Fibroblast of lung (primary cell): ENCODE data around the gene BMPR1B. TPM values are rescaled to one million over a fixed set of nuclear protein-coding genes. Genes with fewer than 3 reads are reported as not detected.

Source experiments
- DNase-seq, 2 donors: peaks; one replicate each; pipeline versions ENCODE4 v3.0.0 to v3.0.0-alpha.2; 2010; ENCODE audit warnings: low read depth in 2 of 2
- H2AFZ ChIP-seq: 2 replicates; pipeline ENCODE4 v1.5.1; 2012; ENCODE audit warnings: low read length, control low read depth, inconsistent platforms
- H3K27ac ChIP-seq: 2 replicates; pipeline ENCODE4 v1.5.1; 2011; ENCODE audit warnings: low read length, control low read depth; ENCODE audit not compliant: insufficient read depth
- H3K27me3 ChIP-seq: 2 replicates; pipeline ENCODE4 v1.5.1; 2011; ENCODE audit warnings: mild to moderate bottlenecking, low read length; ENCODE audit not compliant: control insufficient read depth, insufficient read depth
- H3K36me3 ChIP-seq: 2 replicates; pipeline ENCODE4 v1.5.1; 2011; ENCODE audit warnings: low read length; ENCODE audit not compliant: control insufficient read depth, insufficient read depth
- H3K4me1 ChIP-seq: 2 replicates; pipeline ENCODE4 v1.5.1; 2011; ENCODE audit warnings: low read length; ENCODE audit not compliant: control insufficient read depth, insufficient read depth; ENCODE audit errors: extremely low read depth
- H3K4me2 ChIP-seq: 2 replicates; pipeline ENCODE4 v1.5.1; 2011; ENCODE audit warnings: low read length, control low read depth; ENCODE audit not compliant: insufficient read depth; ENCODE audit errors: extremely low read depth
- H3K4me3 ChIP-seq, 4 experiments: fragments of 200-600 bp in 1 of 4; sonication (generic) in 1 of 4; replicated peaks in 1 of 4; 2 replicates each; pipeline ENCODE4 v1.5.1; 2011 to 2016; ENCODE audit warnings: low read length in 4 of 4, low read depth in 3 of 4, mild to moderate bottlenecking in 3 of 4, control low read depth in 2 of 4, inconsistent platforms in 1 of 4, mixed read lengths in 1 of 4; ENCODE audit not compliant: insufficient read depth in 1 of 4; ENCODE audit errors: control extremely low read depth in 1 of 4
- H3K79me2 ChIP-seq: 2 replicates; pipeline ENCODE4 v1.5.1; 2012; ENCODE audit warnings: mild to moderate bottlenecking, low read length, inconsistent platforms; ENCODE audit not compliant: control insufficient read depth, insufficient read depth
- H3K9ac ChIP-seq: 2 replicates; pipeline ENCODE4 v1.5.1; 2011; ENCODE audit warnings: mild to moderate bottlenecking, low read length, control low read depth; ENCODE audit not compliant: insufficient read depth
- H3K9me3 ChIP-seq: 2 replicates; pipeline ENCODE4 v1.5.1; 2012; ENCODE audit warnings: low read depth, low read length; ENCODE audit not compliant: control insufficient read depth, insufficient read depth
- H4K20me1 ChIP-seq: 2 replicates; pipeline ENCODE4 v1.5.1; 2011; ENCODE audit warnings: low read length; ENCODE audit not compliant: control insufficient read depth, insufficient read depth; ENCODE audit errors: extremely low read depth
- EZH2 ChIP-seq: IDR thresholded peaks from 2 replicates; pipeline ENCODE4 v1.5.1; 2012; ENCODE audit warnings: low read length, control low read depth, mild to moderate bottlenecking; ENCODE audit errors: missing control alignments
- polyA plus RNA-seq, 2 donors: library from polyadenylated mRNA; depleted of rRNA in 1 of 2; stranded (reverse) in 1 of 2; unstranded in 1 of 2; fragments of >200 nt; gene quantifications; 2 replicates each; pipeline ENCODE4 v1.2.1, GENCODE V29; 2011 to 2012; ENCODE audit warnings: missing spikeins in 1 of 2
- total RNA-seq: library from RNA; depleted of rRNA; stranded (reverse); fragments of >200 nt; gene quantifications from 2 replicates; pipeline ENCODE4 v1.2.1, GENCODE V29; 2014
- TF ChIP-seq, protein P1 (sequence below), 2 donors: IDR thresholded peaks in 1 of 2; conservative IDR thresholded peaks in 1 of 2; 1 replicate in 1 of 2; 2 replicates in 1 of 2; pipeline ENCODE4 v1.5.1; 2011 to 2012; ENCODE audit warnings: low read length in 2 of 2, control low read depth in 1 of 2, inconsistent platforms in 1 of 2, low read depth in 1 of 2, mild to moderate bottlenecking in 1 of 2

BMPR1B gene
- total and polyA plus RNA-seq, 2 donors (not counting 1 experiment from before 2014, with no cell fraction given) = 0.17 to 0.45 TPM

- Histone ChIP-seq H3K36me3 (no peaks in the 10 kb centered on the region), H3K9me3 (no peaks in the 10 kb centered on the region), H3K4me3 (no peak overlapping the region), H3K27ac (no peak overlapping the region), H3K79me2 (no peaks in the 10 kb centered on the region), H3K9ac (no peak overlapping the region), H2AFZ (no peak overlapping the region), H3K4me2 (no peak overlapping the region), H3K4me1 (no peaks in the 10 kb centered on the region), H4K20me1 (no peaks in the 10 kb centered on the region), H3K27me3 (no peaks in the 10 kb centered on the region)
- peak in 1 of 2 donors; percentile 78 for DNase-seq
- TF ChIP-seq EZH2 = no peak
- TF ChIP-seq, protein P1, sequence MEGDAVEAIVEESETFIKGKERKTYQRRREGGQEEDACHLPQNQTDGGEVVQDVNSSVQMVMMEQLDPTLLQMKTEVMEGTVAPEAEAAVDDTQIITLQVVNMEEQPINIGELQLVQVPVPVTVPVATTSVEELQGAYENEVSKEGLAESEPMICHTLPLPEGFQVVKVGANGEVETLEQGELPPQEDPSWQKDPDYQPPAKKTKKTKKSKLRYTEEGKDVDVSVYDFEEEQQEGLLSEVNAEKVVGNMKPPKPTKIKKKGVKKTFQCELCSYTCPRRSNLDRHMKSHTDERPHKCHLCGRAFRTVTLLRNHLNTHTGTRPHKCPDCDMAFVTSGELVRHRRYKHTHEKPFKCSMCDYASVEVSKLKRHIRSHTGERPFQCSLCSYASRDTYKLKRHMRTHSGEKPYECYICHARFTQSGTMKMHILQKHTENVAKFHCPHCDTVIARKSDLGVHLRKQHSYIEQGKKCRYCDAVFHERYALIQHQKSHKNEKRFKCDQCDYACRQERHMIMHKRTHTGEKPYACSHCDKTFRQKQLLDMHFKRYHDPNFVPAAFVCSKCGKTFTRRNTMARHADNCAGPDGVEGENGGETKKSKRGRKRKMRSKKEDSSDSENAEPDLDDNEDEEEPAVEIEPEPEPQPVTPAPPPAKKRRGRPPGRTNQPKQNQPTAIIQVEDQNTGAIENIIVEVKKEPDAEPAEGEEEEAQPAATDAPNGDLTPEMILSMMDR (conservative IDR thresholded peaks at IDR 0.05 in 1 of 2, IDR thresholded peaks at IDR 0.05 in 1 of 2; ENCODE audit: low read depth in 1 of 2, low read length in 2 of 2) = no peak
Observed at GRCh38 chr4:95106408-95106928, 348.7 kb downstream of the BMPR1B start.

GRCh38 chr4:95107004-95107403 lies 349.2 kb downstream of the BMPR1B start:
- H3K27me3 ChIP-seq = no peaks in the 10 kb centered on the region
- H3K9me3 ChIP-seq = no peaks in the 10 kb centered on the region
- H3K79me2 ChIP-seq = no peaks in the 10 kb centered on the region
- no peaks in the 10 kb centered on the region for H3K36me3 ChIP-seq
- no peak overlapping the region for H3K9ac ChIP-seq
- no peak overlapping the region for H2AFZ ChIP-seq
- no peak for TF ChIP-seq EZH2
- TF ChIP-seq, protein P1 (conservative IDR thresholded peaks at IDR 0.05 in 1 of 2, IDR thresholded peaks at IDR 0.05 in 1 of 2; ENCODE audit: low read depth in 1 of 2, low read length in 2 of 2) = no peak
- H3K4me1 ChIP-seq = no peaks in the 10 kb centered on the region
- no peak overlapping the region for H3K4me3 ChIP-seq
- DNase-seq = peak in 1 of 2 donors; percentile 13
- H3K27ac ChIP-seq = no peak overlapping the region
- no peak overlapping the region for H3K4me2 ChIP-seq
- no peaks in the 10 kb centered on the region for H4K20me1 ChIP-seq

DNA sequence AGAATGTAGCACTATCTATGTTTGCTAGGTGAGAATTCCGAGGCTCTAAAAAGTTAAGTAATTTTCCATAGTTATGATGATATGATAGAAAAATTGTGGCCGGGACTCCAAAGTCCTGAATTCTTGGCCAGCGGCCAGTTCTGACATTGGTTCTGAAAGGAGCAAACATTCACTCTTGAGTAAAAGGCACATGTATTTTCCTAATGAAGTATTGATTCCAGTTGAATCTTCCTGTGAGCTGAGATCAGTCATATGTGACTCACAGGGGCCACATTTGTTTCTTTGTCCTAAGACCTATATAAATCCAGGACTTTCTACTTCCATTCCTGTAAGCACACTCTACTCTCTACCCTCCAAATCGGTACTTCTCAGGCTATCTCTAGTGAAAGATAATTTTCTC lies 349.9 kb downstream of the BMPR1B start:
- Histone ChIP-seq H3K27me3 (no peaks in the 10 kb centered on the region), H3K9me3 (no peaks in the 10 kb centered on the region), H3K4me2 (no peak overlapping the region), H3K4me3 (no peak overlapping the region), H3K9ac (no peak overlapping the region), H3K79me2 (no peaks in the 10 kb centered on the region), H4K20me1 (no peaks in the 10 kb centered on the region), H3K27ac (no peak overlapping the region), H2AFZ (no peak overlapping the region), H3K4me1 (no peaks in the 10 kb centered on the region), H3K36me3 (no peaks in the 10 kb centered on the region)
- TF ChIP-seq, protein P1 (conservative IDR thresholded peaks at IDR 0.05 in 1 of 2, IDR thresholded peaks at IDR 0.05 in 1 of 2; ENCODE audit: low read depth in 1 of 2, low read length in 2 of 2) = no peak
- no peak for TF ChIP-seq EZH2
- DNase-seq = peak; percentile 33 to 69
